Muscle of leg (tissue), 11 donors: ENCODE measurements around the gene WDR27. TPM values are rescaled to one million over a fixed set of nuclear protein-coding genes. Genes with fewer than 3 reads are reported as not detected.

Source experiments
- DNase-seq: peaks from one replicate; pipeline ENCODE4 v3.0.0; 2013
- H3K27ac ChIP-seq: one replicate; pipeline ENCODE4 v1.5.1; 2013; ENCODE audit warnings: mild to moderate bottlenecking, low read length, control low read depth
- H3K27me3 ChIP-seq: one replicate; pipeline ENCODE4 v1.6.1; 2013; ENCODE audit warnings: low read length; ENCODE audit not compliant: control insufficient read depth, insufficient read depth
- H3K36me3 ChIP-seq: one replicate; pipeline ENCODE4 v1.6.1; 2013; ENCODE audit warnings: low read length; ENCODE audit not compliant: control insufficient read depth, insufficient read depth
- H3K4me1 ChIP-seq: one replicate; pipeline ENCODE4 v1.6.1; 2013; ENCODE audit warnings: low read length; ENCODE audit not compliant: control insufficient read depth, insufficient read depth
- H3K4me3 ChIP-seq: one replicate; pipeline ENCODE4 v1.5.1; 2013; ENCODE audit warnings: low read length, control low read depth
- H3K9me3 ChIP-seq: replicated peaks from 2 replicates; pipeline ENCODE4 v1.6.1; 2013; ENCODE audit warnings: low read depth, low read length; ENCODE audit not compliant: control insufficient read depth
- WGBS: methylation state at CpG from one replicate; pipeline ENCODE4 v1.1.5; 2013; ENCODE audit warnings: missing lambda C conversion rate; ENCODE audit not compliant: insufficient coverage; 5-methylcytosine and 5-hydroxymethylcytosine counted together
- polyA plus RNA-seq, 8 donors: library from polyadenylated mRNA; unstranded; fragments of 120-200 nt; gene quantifications; one replicate each; pipeline versions ENCODE4 v1.2.1 to v1.2.3, GENCODE V29; 2013; ENCODE audit warnings: inconsistent platforms in 1 of 8, low replicate concordance in 1 of 8; ENCODE audit not compliant: insufficient read length in 8 of 8, insufficient read depth in 1 of 8
- total RNA-seq: library from RNA; stranded (reverse); fragments of 120-200 nt; gene quantifications from one replicate; pipeline ENCODE4 v1.2.4, GENCODE V29; 2013

WDR27 gene
- total and polyA plus RNA-seq, 9 donors = 21.5 to 49.4 (median 30.3) TPM

DNA sequence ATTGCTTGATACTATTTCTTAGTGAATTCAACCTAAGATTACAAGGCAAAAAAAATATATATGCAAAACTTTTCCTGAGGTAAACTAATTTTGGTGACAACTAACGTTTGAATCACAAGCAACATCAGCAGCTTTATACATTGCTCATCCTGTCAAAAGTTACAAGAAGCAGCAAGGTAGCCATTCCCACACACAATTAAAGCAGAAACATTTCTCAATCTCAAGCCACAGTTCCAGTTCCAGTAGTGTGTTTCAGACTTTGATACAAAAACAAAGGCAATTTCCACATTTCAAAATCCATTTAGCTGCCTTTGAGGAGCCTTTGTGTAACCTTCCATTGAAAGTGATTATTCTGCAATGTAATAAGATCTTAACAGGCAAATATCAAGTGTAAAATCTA is 191.0 kb downstream of the WDR27 start:
- no peak overlapping the region for H3K4me3 ChIP-seq
- no peaks in the 10 kb centered on the region for H3K27me3 ChIP-seq
- no peaks in the 10 kb centered on the region for H3K36me3 ChIP-seq
- no peak overlapping the region for H3K27ac ChIP-seq
- no peaks in the 10 kb centered on the region for H3K4me1 ChIP-seq
- no peak for DNase-seq
- no CpG with 5 or more reads among the region's 1 CpG for WGBS
- H3K9me3 ChIP-seq = peaks cover 12% of the 10 kb centered on the region

DNA sequence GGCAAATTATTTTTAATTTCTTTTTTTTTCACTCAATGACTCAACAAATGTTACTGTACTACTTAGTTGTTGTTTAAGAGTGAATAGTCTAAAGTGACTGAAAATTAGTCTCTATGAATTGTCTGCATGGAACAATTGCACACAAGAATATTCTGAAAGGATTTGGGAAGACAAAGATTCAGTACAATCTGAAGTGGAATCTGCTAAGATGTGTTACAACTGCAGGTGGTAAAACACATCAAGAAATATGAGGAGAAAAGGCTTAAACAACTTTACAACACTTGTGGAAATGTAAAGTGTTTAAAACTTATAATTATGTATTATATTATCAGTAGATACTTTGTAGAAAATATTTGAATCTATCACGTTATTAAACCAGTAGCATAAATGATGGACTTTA is 193.4 kb downstream of the WDR27 start:
- Histone ChIP-seq H3K4me1 (no peaks in the 10 kb centered on the region), H3K27ac (no peak overlapping the region), H3K36me3 (no peaks in the 10 kb centered on the region), H3K9me3 (peaks cover 12% of the 10 kb centered on the region), H3K27me3 (no peaks in the 10 kb centered on the region), H3K4me3 (no peak overlapping the region)
- WGBS = no CpG with 5 or more reads among the region's 1 CpG
- no peak for DNase-seq

DNA sequence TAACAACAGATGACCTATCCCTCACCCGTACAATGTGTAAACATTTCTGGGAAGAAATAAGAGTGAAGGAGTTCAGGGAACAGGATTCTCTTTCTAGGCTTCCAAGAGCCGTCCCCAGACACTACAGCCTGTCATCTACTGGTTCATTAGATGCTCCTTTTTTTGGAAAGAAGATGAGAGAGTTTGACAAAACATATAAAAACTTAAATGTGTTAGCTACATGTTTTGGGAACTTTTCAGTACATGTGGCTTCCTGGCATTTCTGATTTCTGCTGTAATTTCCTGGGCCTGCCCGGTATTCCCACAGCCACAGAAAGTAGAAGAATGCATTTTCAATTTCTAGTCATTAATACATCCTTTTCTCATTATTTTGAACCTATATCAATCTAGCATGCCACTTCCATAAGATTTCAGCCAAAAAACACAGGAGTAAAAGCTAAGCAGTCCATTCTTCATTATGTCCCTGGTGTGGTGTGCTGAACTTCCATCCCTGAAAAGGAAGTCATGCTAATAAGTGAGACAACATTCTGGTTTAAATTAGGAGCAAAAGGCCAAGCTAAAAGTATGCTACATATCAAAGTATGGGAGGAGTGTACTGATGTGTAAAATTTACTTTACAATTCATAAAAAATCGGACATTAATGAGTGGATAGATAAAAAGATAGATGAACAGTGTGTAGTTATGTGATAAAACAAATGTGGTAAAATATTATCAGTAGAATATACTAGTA is 198.2 kb downstream of the WDR27 start:
- Histone ChIP-seq H3K4me1 (peaks cover 20% of the 10 kb centered on the region), H3K4me3 (no peak overlapping the region), H3K36me3 (peaks cover 4% of the 10 kb centered on the region), H3K27ac (peak overlapping the region; percentile 59), H3K9me3 (peaks cover 9% of the 10 kb centered on the region), H3K27me3 (no peaks in the 10 kb centered on the region)
- DNase-seq = peak; percentile 90
- 0% methylated on average over 1 of the region's 4 CpGs for WGBS

DNA sequence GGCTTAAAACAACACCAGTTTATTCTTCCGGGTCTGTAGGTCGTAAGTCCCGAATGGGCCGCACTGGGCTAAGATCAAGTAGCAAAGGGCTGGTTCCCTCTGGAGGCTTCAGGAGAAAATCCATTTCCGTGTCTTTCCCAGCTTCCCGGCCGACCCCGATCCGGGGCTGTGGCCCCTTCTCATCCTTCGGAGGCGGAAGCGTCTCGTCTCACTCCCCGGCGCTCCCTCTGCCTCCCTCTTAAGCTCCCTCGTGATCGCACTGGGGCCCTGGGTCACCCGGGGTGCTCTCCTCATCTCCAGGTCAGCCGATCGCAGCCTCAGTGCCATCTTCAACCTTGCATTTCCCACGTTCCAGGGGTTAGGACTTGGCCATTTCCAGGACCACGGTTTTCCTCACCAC is 199.4 kb downstream of the WDR27 start:
- DNase-seq = no peak
- Histone ChIP-seq H3K36me3 (peaks cover 4% of the 10 kb centered on the region), H3K9me3 (no peaks in the 10 kb centered on the region), H3K27ac (no peak overlapping the region), H3K4me1 (peaks cover 20% of the 10 kb centered on the region), H3K4me3 (no peak overlapping the region), H3K27me3 (no peaks in the 10 kb centered on the region)
- WGBS = 90% methylated on average over 22 of the region's 22 CpGs

DNA sequence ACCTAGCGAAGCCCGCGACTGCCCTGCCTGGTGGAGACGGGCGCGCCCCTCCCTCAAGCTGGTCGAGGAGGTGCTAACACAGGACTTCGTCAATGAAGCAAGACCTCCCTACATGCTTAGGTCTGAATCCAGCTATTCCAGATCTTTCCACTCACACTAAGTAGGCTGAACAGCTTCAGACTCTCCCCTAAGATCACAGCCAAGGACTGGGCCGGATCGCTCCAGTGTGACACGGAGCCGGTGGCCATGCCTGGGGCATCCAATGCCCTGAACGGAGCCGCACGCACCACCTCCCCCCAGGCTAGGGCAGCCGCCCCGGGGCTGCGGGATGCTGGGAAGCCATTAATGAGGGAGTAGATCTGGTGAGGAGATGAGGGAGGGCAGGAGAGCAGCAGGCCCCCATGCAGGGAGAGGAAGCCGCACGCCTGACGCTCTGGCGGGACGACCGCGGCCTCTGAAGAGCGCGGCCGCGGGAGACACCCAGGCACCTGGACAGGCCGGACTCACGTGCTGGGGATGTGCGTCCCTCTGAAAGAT is 200.0 kb downstream of the WDR27 start:
- no peak for DNase-seq
- WGBS = 94% methylated on average over 32 of the region's 32 CpGs
- no peaks in the 10 kb centered on the region for H3K9me3 ChIP-seq

DNA sequence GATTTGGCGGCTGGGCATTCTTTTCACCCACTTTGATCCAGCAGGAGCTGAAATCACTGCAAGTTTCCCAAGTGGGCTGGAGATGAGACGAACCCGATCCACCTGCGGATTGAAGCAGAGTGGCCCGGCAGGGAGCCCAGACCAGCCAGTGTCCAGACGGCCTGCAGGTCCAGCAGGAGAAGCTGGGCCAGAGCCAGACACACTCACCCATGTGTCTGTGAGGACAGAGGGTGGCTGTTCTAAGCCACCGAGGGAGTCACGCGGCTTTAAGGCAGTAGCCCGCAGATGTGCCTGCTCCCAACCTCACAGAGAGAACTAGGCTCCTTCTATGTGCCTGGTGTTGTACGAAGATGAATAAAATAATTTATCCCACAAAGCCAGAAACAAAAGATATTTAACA is 200.7 kb downstream of the WDR27 start:
- WGBS = 73% methylated on average over 3 of the region's 11 CpGs
- Histone ChIP-seq H3K36me3 (peaks cover 4% of the 10 kb centered on the region), H3K4me3 (no peak overlapping the region), H3K4me1 (peaks cover 20% of the 10 kb centered on the region), H3K27ac (no peak overlapping the region), H3K27me3 (no peaks in the 10 kb centered on the region), H3K9me3 (no peaks in the 10 kb centered on the region)
- no peak for DNase-seq

More for the DNA sequence above, 200.0 kb downstream of the WDR27 start:
- H3K4me3 ChIP-seq = no peak overlapping the region
- H3K27me3 ChIP-seq = no peaks in the 10 kb centered on the region
- H3K27ac ChIP-seq = no peak overlapping the region
- H3K36me3 ChIP-seq = peaks cover 4% of the 10 kb centered on the region
- peaks cover 20% of the 10 kb centered on the region for H3K4me1 ChIP-seq

DNA sequence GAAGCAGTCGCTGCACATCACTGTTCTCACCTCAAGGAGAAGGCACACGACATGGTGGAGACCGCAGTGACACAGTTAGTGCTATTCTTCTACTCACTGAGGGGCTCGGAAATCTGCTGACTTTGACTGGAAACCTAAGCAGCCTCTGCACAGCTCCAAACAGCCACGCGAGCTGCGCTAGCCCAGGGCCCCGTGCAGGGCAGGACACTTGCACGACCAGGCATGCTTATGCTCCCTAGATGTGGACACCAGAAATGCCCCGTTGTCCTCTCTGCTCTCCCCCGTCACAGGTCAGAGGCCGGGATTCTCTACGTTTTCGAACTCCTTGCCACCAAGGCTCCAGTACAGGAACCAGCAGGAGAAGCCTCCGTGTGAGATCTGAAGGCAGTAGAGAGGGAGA is 201.1 kb downstream of the WDR27 start:
- H3K27me3 ChIP-seq = no peaks in the 10 kb centered on the region
- no peak overlapping the region for H3K27ac ChIP-seq
- H3K9me3 ChIP-seq = no peaks in the 10 kb centered on the region
- no peak overlapping the region for H3K4me3 ChIP-seq
- no peak for DNase-seq
- H3K36me3 ChIP-seq = peaks cover 4% of the 10 kb centered on the region
- WGBS = 85% methylated on average over 13 of the region's 15 CpGs
- H3K4me1 ChIP-seq = peaks cover 20% of the 10 kb centered on the region

DNA sequence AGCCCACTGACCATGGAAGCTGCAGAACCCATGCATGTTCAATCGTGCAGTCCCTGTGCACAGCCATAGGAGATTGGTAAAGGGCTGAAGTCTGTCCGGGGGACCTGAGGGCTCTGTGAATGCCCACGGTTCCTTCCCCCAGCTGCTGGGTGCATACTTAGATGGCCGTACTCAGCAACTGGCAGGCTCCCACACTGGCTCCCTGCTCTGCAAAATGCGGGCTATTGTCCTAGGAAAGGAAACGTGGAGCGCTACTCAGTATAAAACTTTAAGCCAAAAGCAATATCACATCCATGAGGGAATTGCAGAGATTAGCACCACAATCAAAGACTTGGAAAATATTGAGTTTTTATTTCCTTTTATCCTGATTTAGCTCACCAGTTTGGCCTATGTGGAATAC is 202.0 kb downstream of the WDR27 start:
- DNase-seq = peak; percentile 62

DNA sequence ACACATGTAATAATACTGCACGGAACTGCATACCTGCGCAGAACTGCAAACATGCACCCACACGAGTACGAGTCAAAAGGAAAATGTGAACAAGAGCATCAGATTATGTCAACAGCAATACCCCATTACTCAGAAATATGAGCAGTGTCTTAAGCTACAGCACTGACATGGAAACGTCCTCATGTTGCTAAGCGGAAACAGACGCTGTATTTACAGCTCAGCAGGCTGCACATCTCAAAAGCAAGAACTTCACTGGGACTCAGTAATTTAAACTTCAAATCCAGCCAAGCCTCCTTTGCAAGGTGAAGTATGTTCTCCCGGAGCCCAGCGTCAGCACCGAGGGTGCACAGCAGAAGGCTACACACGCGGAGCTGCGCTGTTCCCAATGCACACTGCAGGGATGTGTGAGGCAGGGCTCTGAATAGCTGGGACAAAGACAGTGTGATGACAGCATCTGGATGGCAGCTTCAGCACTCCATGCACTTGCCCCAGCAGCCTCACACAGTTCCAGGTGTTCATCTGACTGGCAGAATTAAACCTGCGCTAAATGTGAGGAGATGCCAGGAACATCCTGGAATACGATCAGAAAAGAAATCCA is 202.8 kb downstream of the WDR27 start:
- Histone ChIP-seq H3K4me3 (no peak overlapping the region), H3K4me1 (peaks cover 20% of the 10 kb centered on the region), H3K9me3 (no peaks in the 10 kb centered on the region), H3K36me3 (peaks cover 4% of the 10 kb centered on the region), H3K27ac (no peak overlapping the region), H3K27me3 (no peaks in the 10 kb centered on the region)
- WGBS = 34% methylated on average over 6 of the region's 15 CpGs
- peak; percentile 61 for DNase-seq

More for the DNA sequence above, 202.0 kb downstream of the WDR27 start:
- Histone ChIP-seq H3K4me3 (no peak overlapping the region), H3K9me3 (no peaks in the 10 kb centered on the region), H3K27me3 (no peaks in the 10 kb centered on the region), H3K27ac (no peak overlapping the region), H3K36me3 (peaks cover 4% of the 10 kb centered on the region), H3K4me1 (peaks cover 20% of the 10 kb centered on the region)
- 20% methylated on average over 4 of the region's 7 CpGs for WGBS

DNA sequence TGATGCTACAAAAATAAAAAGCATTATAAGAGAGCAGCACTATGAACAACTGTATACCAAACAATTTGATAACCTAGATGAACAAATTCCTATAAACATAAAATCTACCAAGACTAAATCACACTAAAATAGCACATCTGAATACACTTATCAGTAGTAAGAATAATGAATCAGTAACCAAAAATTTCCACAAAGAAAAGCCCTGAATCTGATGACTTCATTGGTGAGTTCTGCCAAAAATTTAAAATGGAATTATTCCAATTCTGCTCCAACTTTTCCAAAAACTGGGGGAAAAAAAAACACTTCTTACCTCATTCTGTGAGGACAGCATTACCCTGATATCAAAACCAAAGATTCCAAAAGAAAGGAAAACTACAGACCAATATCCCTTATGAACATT is 206.2 kb downstream of the WDR27 start:
- Histone ChIP-seq H3K9me3 (no peaks in the 10 kb centered on the region), H3K4me1 (peaks cover 10% of the 10 kb centered on the region), H3K27me3 (no peaks in the 10 kb centered on the region), H3K36me3 (peaks cover 1% of the 10 kb centered on the region), H3K4me3 (no peak overlapping the region), H3K27ac (no peak overlapping the region)
- DNase-seq = peak; percentile 19
